PC-3 (cell line): ENCODE measurements around the gene SAXO2.
"Not testable (repeated sequence)": the region's sequence is repeated elsewhere in the genome, so short reads cannot be mapped to it uniquely, and the experiment has no call there.

Experiments
- CTCF ChIP-seq: fragments of 300-600 bp; sonication (generic); conservative IDR thresholded peaks from 2 replicates; pipeline ENCODE4 v1.5.1; 2017; ENCODE audit warnings: antibody characterized with exemption, low read depth, mild to moderate bottlenecking, low read length
- EZH2 ChIP-seq: fragments of 300-600 bp; sonication (generic); IDR thresholded peaks from one replicate; pipeline ENCODE4 v1.6.1; 2017; ENCODE audit warnings: antibody characterized with exemption, mild to moderate bottlenecking, low read length; ENCODE audit not compliant: unreplicated experiment

GRCh38 chr15:82268454-82268853 lies 5.8 kb downstream of the SAXO2 start:
- TF ChIP-seq CTCF, EZH2: not testable (repeated sequence)
